HepG2 (cell line): ENCODE data around the gene AP4M1. TPM values are rescaled to one million over a fixed set of nuclear protein-coding genes. Genes with fewer than 3 reads are reported as not detected.

Source experiments
- ATAC-seq: fragments of 200-7000 bp; cut with Tn5 transposase; 3 replicates; pipeline ENCODE4 v1.9.1; 2020; ENCODE audit warnings: mild to moderate bottlenecking, moderate library complexity
- BruUV-seq: library from RNA; stranded (reverse); fragments of 400-500 nt; replicated peaks from 2 replicates; lab custom pipeline; 2021; lab: Mats Ljungman, UMichigan
- CTCF ChIA-PET: fragments of 300-600 bp; formaldehyde crosslinking; extraction: SDS; loops from one replicate; lab custom pipeline; 2021; ENCODE audit warnings: low total read pairs, inconsistent platforms, low intra/inter-chr PET ratio; lab: Yijun Ruan, JAX
- POLR2A ChIA-PET: fragments of 350-600 bp; sonication (Branson Sonifier 250); formaldehyde crosslinking; loops from one replicate; lab custom pipeline; 2020; ENCODE audit warnings: antibody characterized with exemption, inconsistent platforms; lab: Yijun Ruan, JAX
- DNase-seq: peaks from one replicate; pipeline ENCODE4 v3.0.0-alpha.2; 2015; ENCODE audit warnings: low spot score
- FAIRE-seq: peaks from 3 replicates; lab custom pipeline; 2011; peaks lifted over from hg19 to GRCh38; lab: Jason Lieb, UNC
- H2AFZ ChIP-seq: one replicate; pipeline ENCODE4 v1.6.1; 2011; ENCODE audit warnings: low read length, inconsistent platforms
- H3K27ac ChIP-seq: fragments of 300-600 bp; 3 replicates; pipeline ENCODE4 v1.8.0; 2011; ENCODE audit warnings: mixed run types, mild to moderate bottlenecking, mixed read lengths, low read length, inconsistent platforms; ENCODE audit not compliant: insufficient read depth; ENCODE audit errors: extremely low read length
- H3K27me3 ChIP-seq, 2 experiments: fragments of 200-600 bp in 1 of 2; 2 replicates in 1 of 2; 3 replicates in 1 of 2; pipeline versions ENCODE4 v1.6.0 to v1.8.0; 2011; ENCODE audit warnings: low read length in 2 of 2, mild to moderate bottlenecking in 2 of 2, moderate library complexity in 2 of 2, inconsistent platforms in 1 of 2; ENCODE audit not compliant: insufficient read depth in 2 of 2, control insufficient read depth in 1 of 2
- H3K36me3 ChIP-seq, 2 experiments: fragments of 200-600 bp in 1 of 2; replicated peaks in 1 of 2; 2 replicates in 1 of 2; 3 replicates in 1 of 2; pipeline versions ENCODE4 v1.5.1 to v1.8.0; 2011; ENCODE audit warnings: low read length in 2 of 2, inconsistent platforms in 1 of 2; ENCODE audit not compliant: insufficient read depth in 2 of 2, control insufficient read depth in 1 of 2
- H3K4me1 ChIP-seq: 2 replicates; pipeline ENCODE4 v1.5.1; 2012; ENCODE audit warnings: low read length, inconsistent platforms; ENCODE audit not compliant: insufficient read depth
- H3K4me2 ChIP-seq: 2 replicates; pipeline ENCODE4 v1.6.0; 2011; ENCODE audit warnings: low read depth, low read length, inconsistent platforms
- H3K4me3 ChIP-seq, 3 experiments: fragments of 200-600 bp in 1 of 3; sonication (generic), shearing (Covaris generic) in 1 of 3; replicated peaks in 1 of 3; 2 replicates each; pipeline ENCODE4 v1.5.1; 2011 to 2016; ENCODE audit warnings: low read length in 3 of 3, inconsistent platforms in 2 of 3, low read depth in 2 of 3, mild to moderate bottlenecking in 2 of 3, control low read depth in 1 of 3, mixed read lengths in 1 of 3; ENCODE audit not compliant: insufficient read depth in 1 of 3
- H3K79me2 ChIP-seq: one replicate; pipeline ENCODE4 v1.6.1; 2011; ENCODE audit warnings: low read length, inconsistent platforms; ENCODE audit not compliant: insufficient read depth
- H3K9ac ChIP-seq: 2 replicates; pipeline ENCODE4 v1.6.0; 2011; ENCODE audit warnings: mild to moderate bottlenecking, low read depth, low read length, inconsistent platforms; ENCODE audit not compliant: insufficient read depth
- H3K9me3 ChIP-seq: 2 replicates; pipeline ENCODE4 v1.5.1; 2012; ENCODE audit warnings: mild to moderate bottlenecking, low read length
- H4K20me1 ChIP-seq: 2 replicates; pipeline ENCODE4 v1.6.0; 2011; ENCODE audit warnings: inconsistent platforms, mild to moderate bottlenecking, low read length, moderate library complexity; ENCODE audit not compliant: insufficient read depth
- ARNT2 ChIP-seq: sonication (generic); formaldehyde crosslinking; IDR thresholded peaks from 2 replicates; pipeline ENCODE4 v1.8.0; 2022; ENCODE audit warnings: mild to moderate bottlenecking, low read depth, missing genetic modification reagents, moderate library complexity
- ATM ChIP-seq: fragments of 450-650 bp; IDR thresholded peaks from 2 replicates; pipeline ENCODE4 v1.7.1; 2017; ENCODE audit warnings: mild to moderate bottlenecking, borderline replicate concordance
- GPBP1L1 ChIP-seq: sonication (generic); formaldehyde crosslinking; IDR thresholded peaks from 2 replicates; pipeline ENCODE4 v1.5.0; 2020; ENCODE audit warnings: mild to moderate bottlenecking, missing genetic modification reagents
- HMGXB4 ChIP-seq, 2 experiments: sonication (generic) in 1 of 2; formaldehyde crosslinking in 1 of 2; IDR thresholded peaks; 2 replicates each; pipeline versions ENCODE4 v1.4.0 to v1.6.1; 2018 to 2020; ENCODE audit warnings: missing genetic modification reagents in 2 of 2, borderline replicate concordance in 1 of 2, low read depth in 1 of 2, mild to moderate bottlenecking in 1 of 2, missing biosample characterization in 1 of 2
- HNF1B ChIP-seq: sonication (generic); formaldehyde crosslinking; IDR thresholded peaks from 2 replicates; pipeline ENCODE4 v1.5.1; 2020; ENCODE audit warnings: mild to moderate bottlenecking, moderate library complexity, missing genetic modification reagents
- JUN ChIP-seq: sonication (generic); formaldehyde crosslinking; IDR thresholded peaks from 2 replicates; pipeline ENCODE4 v1.4.0; 2020; ENCODE audit warnings: mild to moderate bottlenecking, missing genetic modification reagents
- MBNL3 ChIP-seq: fragments of 250-450 bp; sonication (Bioruptor Pico); conservative IDR thresholded peaks from 2 replicates; pipeline ENCODE4 v1.8.0; 2022; ENCODE audit warnings: mild to moderate bottlenecking, inconsistent platforms
- MXI1 ChIP-seq: IDR thresholded peaks from 3 replicates; pipeline ENCODE4 v1.6.1; 2012; ENCODE audit warnings: low read depth, low read length, inconsistent platforms, borderline replicate concordance
- NFIC ChIP-seq: IDR thresholded peaks from 2 replicates; pipeline ENCODE4 v1.6.1; 2012; ENCODE audit warnings: mild to moderate bottlenecking, low read length, inconsistent platforms
- NFKB2 ChIP-seq: sonication (generic); formaldehyde crosslinking; IDR thresholded peaks from 2 replicates; pipeline ENCODE4 v1.4.0; 2020; ENCODE audit warnings: missing genetic modification reagents, borderline replicate concordance
- ONECUT2 ChIP-seq: sonication (generic); formaldehyde crosslinking; IDR thresholded peaks from 2 replicates; pipeline ENCODE4 v1.4.0; 2020; ENCODE audit warnings: missing genetic modification reagents
- SAFB2 ChIP-seq: sonication (generic); formaldehyde crosslinking; IDR thresholded peaks from 2 replicates; pipeline ENCODE4 v1.5.1; 2020; ENCODE audit warnings: missing genetic modification reagents, low read depth, mild to moderate bottlenecking, borderline replicate concordance
- SUZ12 ChIP-seq: fragments of 150-350 bp; IDR thresholded peaks from 2 replicates; pipeline ENCODE4 v1.6.1; 2014; ENCODE audit warnings: low read depth, low read length
- ZBTB33 ChIP-seq: sonication (generic); formaldehyde crosslinking; IDR thresholded peaks from 2 replicates; pipeline ENCODE4 v1.4.0; 2020; ENCODE audit warnings: missing genetic modification reagents
- ZNF276 ChIP-seq: sonication (generic); formaldehyde crosslinking; IDR thresholded peaks from 2 replicates; pipeline ENCODE4 v1.4.0; 2020; ENCODE audit warnings: mild to moderate bottlenecking, low read depth, missing genetic modification reagents
- ZNF343 ChIP-seq: sonication (generic); formaldehyde crosslinking; IDR thresholded peaks from 2 replicates; pipeline ENCODE4 v1.4.0; 2020; ENCODE audit warnings: mild to moderate bottlenecking, missing genetic modification reagents
- WGBS: methylation state at CpG from one replicate; pipeline ENCODE4 v1.1.6; 2017; ENCODE audit warnings: low lambda C conversion rate; 5-methylcytosine and 5-hydroxymethylcytosine counted together
- in situ Hi-C: cut with HindIII; loops from 2 replicates; pipeline ENCODE4 v1.10.0; 2017; ENCODE audit warnings: low pct_unique_long_range_greater_than_20kb; ENCODE audit not compliant: extremely low pct_ligation_motif_present
- intact Hi-C: fragments of 100-400 bp; cut with micrococcal nuclease; formaldehyde crosslinking; loops from one replicate; pipeline ENCODE4 v1.10.0; 2022; ENCODE audit not compliant: unreplicated experiment
- polyA plus RNA-seq, 8 experiments: library from polyadenylated mRNA; depleted of rRNA in 3 of 8; stranded (reverse) in 7 of 8; unstranded in 1 of 8; fragments of >200 nt; fragmentation: Illumina TruSeq in 4 of 8; extraction: Trizol in 4 of 8; gene quantifications; 2 replicates each; pipeline versions ENCODE4 v1.2.1 to v1.2.3, GENCODE V29; 2011 to 2016; ENCODE audit warnings: low read depth in 4 of 8, missing spikeins in 1 of 8, mixed read lengths in 1 of 8; ENCODE audit not compliant: insufficient read depth in 1 of 8
- total RNA-seq, 5 experiments: library from RNA; depleted of rRNA; stranded (reverse); fragments of >200 nt; fragmentation: Illumina TruSeq; extraction: Trizol; gene quantifications; 2 replicates each; pipeline ENCODE4 v1.2.3, GENCODE V29; 2016; ENCODE audit warnings: low read depth in 1 of 5

AP4M1 gene
- total and polyA plus RNA-seq, 2 of the 13 experiments (the other 11 are each of a cell fraction or from before 2014, with no cell fraction given): 6.3 to 9.7 TPM

GRCh38 chr7:100122568-100122967 is 21.1 kb downstream of the AP4M1 start:
- Histone ChIP-seq H3K36me3 (no peaks in the 10 kb centered on the region), H3K79me2 (peaks cover 13% of the 10 kb centered on the region), H3K27ac (peak overlapping the region; percentile 66), H3K4me3 (no peak overlapping the region), H3K27me3 (no peaks in the 10 kb centered on the region; a peak in 1 of 5 replicates), H2AFZ (no peak overlapping the region), H3K9ac (no peak overlapping the region), H3K4me1 (peaks cover 59% of the 10 kb centered on the region), H3K4me2 (peak overlapping the region; percentile 66), H4K20me1 (no peaks in the 10 kb centered on the region), H3K9me3 (no peaks in the 10 kb centered on the region)
- intact Hi-C loops (no loop called here), in situ Hi-C loops (no loop called here)
- DNase-seq (no peak), ATAC-seq (no peak), FAIRE-seq (no peak)
- CTCF ChIA-PET: interaction anchor here (1.2 kb wide), 1 partner anchor 10 kb away, joined by 3 read pairs; no protein-coding TSS in a partner anchor
- POLR2A ChIA-PET: interaction anchor here (2.2 to 2.3 kb wide), 2 partner anchors 21 to 26 kb away, joined by 6 to 24 read pairs; partner anchors contain the start of genes AP4M1, LAMTOR4 and MCM7
- no TSS peak for BruUV-seq
- WGBS: 100% methylated on average over 1 of the region's 1 CpG
- TF ChIP-seq MBNL3 (CRISPR knock-in tag) (no peak), HMGXB4 (CRISPR knock-in tag; IDR thresholded peaks at IDR 0.05; ENCODE audit: borderline replicate concordance in 1 of 2, low read depth in 1 of 2) (no peak), NFIC (0 out of 2 replicates have a peak, but pooled peaks have one; percentile 2), MXI1 (no peak), SAFB2 (CRISPR knock-in tag) (0 out of 2 replicates have a peak, but pooled peaks have one; percentile 11), ONECUT2 (CRISPR knock-in tag) (no peak), ZNF343 (CRISPR knock-in tag) (no peak), ATM (no peak), ZNF276 (CRISPR knock-in tag) (no peak), GPBP1L1 (CRISPR knock-in tag) (no peak), JUN (CRISPR knock-in tag) (no peak), SUZ12 (no peak), NFKB2 (CRISPR knock-in tag) (no peak), ZBTB33 (CRISPR knock-in tag) (no peak), HNF1B (CRISPR knock-in tag) (0 out of 2 replicates have a peak, but pooled peaks have one; percentile 4), ARNT2 (CRISPR knock-in tag) (0 out of 2 replicates have a peak, but pooled peaks have one; percentile 5)
